ENCODE measurements around the gene METAP1D.
A peak's percentile ranks its signal among the peaks of the same experiment; 100 is the strongest.

METAP1D gene

GRCh38 chr2:172081221-172082022, 81.7 kb downstream of the METAP1D start:
- Histone ChIP-seq H3K9ac (ENCODE audit: low read length in 2 of 2) (no peak overlapping the region), H3K9me3 (ENCODE audit: control insufficient read depth in 2 of 2, low read length in 2 of 2) (peaks cover 0 to 9% of the 10 kb centered on the region in 2 donors), H3K27ac (ENCODE audit: low read length) (no peak overlapping the region), H3K27me3 (ENCODE audit: control insufficient read depth in 1 of 2, insufficient read depth in 2 of 2, low read length in 2 of 2) (peaks cover 66 to 68% of the 10 kb centered on the region in 2 donors), H3K4me1 (ENCODE audit: control insufficient read depth, insufficient read depth, low read length) (peaks cover 24% of the 10 kb centered on the region), H3K4me3 (ENCODE audit: low read length in 2 of 2) (no peak overlapping the region), H3K36me3 (ENCODE audit: control insufficient read depth in 2 of 2, insufficient read depth in 2 of 2, low read length in 2 of 2) (no peaks in the 10 kb centered on the region)

- Histone ChIP-seq H3K4me1 (ENCODE audit: control insufficient read depth, insufficient read depth, low read length) (peaks cover 25% of the 10 kb centered on the region), H3K36me3 (ENCODE audit: control insufficient read depth in 2 of 2, insufficient read depth in 2 of 2, low read length in 2 of 2) (no peaks in the 10 kb centered on the region), H3K9ac (ENCODE audit: low read length in 2 of 2) (no peak overlapping the region), H3K9me3 (ENCODE audit: control insufficient read depth in 2 of 2, low read length in 2 of 2) (peaks cover 0 to 9% of the 10 kb centered on the region in 2 donors), H3K27me3 (ENCODE audit: control insufficient read depth in 1 of 2, insufficient read depth in 2 of 2, low read length in 2 of 2) (peaks cover 75 to 77% of the 10 kb centered on the region in 2 donors), H3K27ac (ENCODE audit: low read length) (no peak overlapping the region), H3K4me3 (ENCODE audit: low read length in 2 of 2) (no peak overlapping the region)
Observed at GRCh38 chr2:172082105-172082943, 82.6 kb downstream of the METAP1D start.

DNA sequence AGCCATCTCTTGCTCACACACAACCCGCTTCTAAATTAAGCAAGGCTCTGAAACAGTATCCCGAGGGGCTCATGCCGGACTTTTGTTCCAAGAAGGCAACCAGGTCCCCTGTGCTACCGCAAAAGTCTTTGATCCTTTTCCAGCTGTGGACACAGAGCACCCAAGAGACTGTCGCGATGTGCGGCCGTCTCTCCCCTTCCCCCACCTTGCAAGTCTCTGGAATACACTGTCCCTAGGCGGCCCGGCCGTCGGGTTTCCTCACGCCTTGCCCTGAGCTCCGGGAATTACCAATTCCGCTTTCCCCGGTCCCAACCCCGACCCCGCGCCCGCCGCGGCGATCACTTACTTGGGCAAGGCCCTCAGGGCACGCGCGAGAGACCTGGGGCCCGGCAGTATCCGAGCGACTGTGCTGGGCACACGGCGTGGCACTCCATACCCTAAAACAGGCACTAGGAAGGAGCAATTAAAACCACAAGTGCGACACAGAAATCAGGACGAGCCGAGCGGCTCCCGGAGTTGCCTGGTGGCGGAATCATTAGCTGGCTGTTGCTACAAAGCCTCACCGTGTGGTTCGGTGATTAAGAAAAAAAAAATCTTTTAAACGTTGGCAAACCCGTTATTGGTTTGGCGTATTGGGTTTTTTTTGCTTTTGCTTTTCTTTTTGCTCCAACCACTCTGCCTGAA, 83.3 kb downstream of the METAP1D start:
- Histone ChIP-seq H3K4me1 (ENCODE audit: control insufficient read depth, insufficient read depth, low read length) (peaks cover 25% of the 10 kb centered on the region), H3K9ac (ENCODE audit: low read length in 2 of 2) (no peak overlapping the region), H3K36me3 (ENCODE audit: control insufficient read depth in 2 of 2, insufficient read depth in 2 of 2, low read length in 2 of 2) (no peaks in the 10 kb centered on the region), H3K27ac (ENCODE audit: low read length) (no peak overlapping the region), H3K9me3 (ENCODE audit: control insufficient read depth in 2 of 2, low read length in 2 of 2) (peaks cover 0 to 13% of the 10 kb centered on the region in 2 donors), H3K4me3 (ENCODE audit: low read length in 2 of 2) (no peak overlapping the region), H3K27me3 (ENCODE audit: control insufficient read depth in 1 of 2, insufficient read depth in 2 of 2, low read length in 2 of 2) (peaks cover 83 to 84% of the 10 kb centered on the region in 2 donors)

GRCh38 chr2:172083628-172084394, 84.1 kb downstream of the METAP1D start:
- H3K4me1 ChIP-seq (ENCODE audit: control insufficient read depth, insufficient read depth, low read length) = peaks cover 27% of the 10 kb centered on the region
- peaks cover 88 to 91% of the 10 kb centered on the region in 2 donors for H3K27me3 ChIP-seq (ENCODE audit: control insufficient read depth in 1 of 2, insufficient read depth in 2 of 2, low read length in 2 of 2)
- H3K4me3 ChIP-seq (ENCODE audit: low read length in 2 of 2) = peak overlapping the region in 1 of 2 donors; percentile 66
- H3K9ac ChIP-seq (ENCODE audit: low read length in 2 of 2) = no peak overlapping the region
- H3K36me3 ChIP-seq (ENCODE audit: control insufficient read depth in 2 of 2, insufficient read depth in 2 of 2, low read length in 2 of 2) = no peaks in the 10 kb centered on the region
- peaks cover 0 to 13% of the 10 kb centered on the region in 2 donors for H3K9me3 ChIP-seq (ENCODE audit: control insufficient read depth in 2 of 2, low read length in 2 of 2)
- no peak overlapping the region for H3K27ac ChIP-seq (ENCODE audit: low read length)

- H3K9ac ChIP-seq (ENCODE audit: low read length in 2 of 2) = no peak overlapping the region
- H3K27ac ChIP-seq (ENCODE audit: low read length) = no peak overlapping the region
- no peaks in the 10 kb centered on the region for H3K36me3 ChIP-seq (ENCODE audit: control insufficient read depth in 2 of 2, insufficient read depth in 2 of 2, low read length in 2 of 2)
- H3K27me3 ChIP-seq (ENCODE audit: control insufficient read depth in 1 of 2, insufficient read depth in 2 of 2, low read length in 2 of 2) = peaks cover 92 to 97% of the 10 kb centered on the region in 2 donors
- peak overlapping the region in 1 of 2 donors; percentile 66 for H3K4me3 ChIP-seq (ENCODE audit: low read length in 2 of 2)
- peaks cover 0 to 13% of the 10 kb centered on the region in 2 donors for H3K9me3 ChIP-seq (ENCODE audit: control insufficient read depth in 2 of 2, low read length in 2 of 2)
- H3K4me1 ChIP-seq (ENCODE audit: control insufficient read depth, insufficient read depth, low read length) = peaks cover 27% of the 10 kb centered on the region
Observed at GRCh38 chr2:172084395-172084644, 84.6 kb downstream of the METAP1D start.

GRCh38 chr2:172084645-172085459, 85.1 kb downstream of the METAP1D start:
- H3K36me3 ChIP-seq (ENCODE audit: control insufficient read depth in 2 of 2, insufficient read depth in 2 of 2, low read length in 2 of 2) = no peaks in the 10 kb centered on the region
- peaks cover 27% of the 10 kb centered on the region for H3K4me1 ChIP-seq (ENCODE audit: control insufficient read depth, insufficient read depth, low read length)
- peak overlapping the region; percentile 26 to 66 for H3K4me3 ChIP-seq (ENCODE audit: low read length in 2 of 2)
- H3K27me3 ChIP-seq (ENCODE audit: control insufficient read depth in 1 of 2, insufficient read depth in 2 of 2, low read length in 2 of 2) = peaks cover 96 to 100% of the 10 kb centered on the region in 2 donors
- H3K9ac ChIP-seq (ENCODE audit: low read length in 2 of 2) = no peak overlapping the region
- H3K27ac ChIP-seq (ENCODE audit: low read length) = no peak overlapping the region
- peaks cover 0 to 13% of the 10 kb centered on the region in 2 donors for H3K9me3 ChIP-seq (ENCODE audit: control insufficient read depth in 2 of 2, low read length in 2 of 2)

GRCh38 chr2:172085460-172086159, 85.9 kb downstream of the METAP1D start, which contains the start of gene DLX1:
TSS of gene DLX1 (plus strand) at chr2:172085507. CDS start at chr2:172085678, 171 bp downstream.
- peaks cover 0 to 7% of the 10 kb centered on the region in 2 donors for H3K9me3 ChIP-seq (ENCODE audit: control insufficient read depth in 2 of 2, low read length in 2 of 2)
- no peak within 1 kb of the TSS for H3K9ac ChIP-seq (ENCODE audit: low read length in 2 of 2)
- no peak within 1 kb of the TSS for H3K27ac ChIP-seq (ENCODE audit: low read length)
- peak within 1 kb of the TSS; percentile 26 to 66 for H3K4me3 ChIP-seq (ENCODE audit: low read length in 2 of 2)
- peaks cover 96 to 100% of the 10 kb centered on the region in 2 donors for H3K27me3 ChIP-seq (ENCODE audit: control insufficient read depth in 1 of 2, insufficient read depth in 2 of 2, low read length in 2 of 2)
- no peaks in the 10 kb centered on the region for H3K36me3 ChIP-seq (ENCODE audit: control insufficient read depth in 2 of 2, insufficient read depth in 2 of 2, low read length in 2 of 2)
- peaks cover 27% of the 10 kb centered on the region for H3K4me1 ChIP-seq (ENCODE audit: control insufficient read depth, insufficient read depth, low read length)

GRCh38 chr2:172086241-172087206, 86.8 kb downstream of the METAP1D start:
- Histone ChIP-seq H3K27me3 (ENCODE audit: control insufficient read depth in 1 of 2, insufficient read depth in 2 of 2, low read length in 2 of 2) (peaks cover 95 to 100% of the 10 kb centered on the region in 2 donors), H3K4me3 (ENCODE audit: low read length in 2 of 2) (peak overlapping the region in 1 of 2 donors; percentile 66), H3K4me1 (ENCODE audit: control insufficient read depth, insufficient read depth, low read length) (peaks cover 27% of the 10 kb centered on the region), H3K9ac (ENCODE audit: low read length in 2 of 2) (no peak overlapping the region), H3K27ac (ENCODE audit: low read length) (no peak overlapping the region), H3K9me3 (ENCODE audit: control insufficient read depth in 2 of 2, low read length in 2 of 2) (peaks cover 0 to 3% of the 10 kb centered on the region in 2 donors), H3K36me3 (ENCODE audit: control insufficient read depth in 2 of 2, insufficient read depth in 2 of 2, low read length in 2 of 2) (no peaks in the 10 kb centered on the region)

Data from stomach smooth muscle (tissue), 2 donors.